Amniotic stem cell (primary cell): ENCODE measurements around the gene COL9A3.

Experiments used
- DNase-seq: peaks from one replicate; lab custom pipeline; 2025; lab: John Stamatoyannopoulos, UW

Gene COL9A3

GRCh38 chr20:62811320-62811719 lies 5.5 kb upstream of the COL9A3 start:
- no peak for DNase-seq

DNA sequence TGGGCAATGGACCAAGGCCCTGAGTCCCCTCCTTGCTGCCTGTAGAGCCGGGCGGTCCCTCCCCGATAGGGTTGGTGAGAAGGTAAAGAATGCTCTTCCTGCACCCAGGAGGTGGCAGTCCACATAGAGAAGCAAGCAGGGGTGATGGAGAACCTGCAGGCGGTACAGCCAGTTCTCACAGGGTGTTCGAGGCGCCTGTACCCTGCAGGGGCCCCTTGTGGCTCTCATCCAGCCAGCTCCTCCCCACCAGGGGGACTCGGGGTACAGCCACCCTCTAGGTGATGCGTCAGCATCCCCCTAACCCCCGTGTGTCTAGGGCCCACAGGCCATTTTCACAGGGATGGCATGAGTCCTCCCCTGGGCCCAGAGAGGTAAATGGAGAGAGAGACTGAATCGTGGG lies 5.1 kb upstream of the COL9A3 start:
- no peak for DNase-seq

DNA sequence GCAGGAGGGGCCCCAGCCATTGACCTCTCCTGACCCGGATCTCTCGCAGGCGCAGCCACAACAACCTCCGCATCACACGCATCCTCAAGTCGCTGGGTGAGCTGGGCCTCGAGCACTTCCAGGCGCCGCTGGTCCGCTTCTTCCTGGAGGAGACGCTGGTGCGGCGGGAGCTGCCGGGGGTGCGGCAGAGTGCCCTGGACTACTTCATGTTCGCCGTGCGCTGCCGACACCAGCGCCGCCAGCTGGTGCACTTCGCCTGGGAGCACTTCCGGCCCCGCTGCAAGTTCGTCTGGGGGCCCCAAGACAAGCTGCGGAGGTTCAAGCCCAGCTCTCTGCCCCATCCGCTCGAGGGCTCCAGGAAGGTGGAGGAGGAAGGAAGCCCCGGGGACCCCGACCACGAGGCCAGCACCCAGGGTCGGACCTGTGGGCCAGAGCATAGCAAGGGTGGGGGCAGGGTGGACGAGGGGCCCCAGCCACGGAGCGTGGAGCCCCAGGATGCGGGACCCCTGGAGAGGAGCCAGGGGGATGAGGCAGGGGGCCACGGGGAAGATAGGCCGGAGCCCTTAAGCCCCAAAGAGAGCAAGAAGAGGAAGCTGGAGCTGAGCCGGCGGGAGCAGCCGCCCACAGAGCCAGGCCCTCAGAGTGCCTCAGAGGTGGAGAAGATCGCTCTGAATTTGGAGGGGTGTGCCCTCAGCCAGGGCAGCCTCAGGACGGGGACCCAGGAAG lies 4.5 kb upstream of the COL9A3 start:
- DNase-seq, result no peak

DNA sequence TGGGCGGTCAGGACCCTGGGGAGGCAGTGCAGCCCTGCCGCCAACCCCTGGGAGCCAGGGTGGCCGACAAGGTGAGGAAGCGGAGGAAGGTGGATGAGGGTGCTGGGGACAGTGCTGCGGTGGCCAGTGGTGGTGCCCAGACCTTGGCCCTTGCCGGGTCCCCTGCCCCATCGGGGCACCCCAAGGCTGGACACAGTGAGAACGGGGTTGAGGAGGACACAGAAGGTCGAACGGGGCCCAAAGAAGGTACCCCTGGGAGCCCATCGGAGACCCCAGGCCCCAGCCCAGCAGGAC lies 4.0 kb upstream of the COL9A3 start:
- DNase-seq, result no peak

DNA sequence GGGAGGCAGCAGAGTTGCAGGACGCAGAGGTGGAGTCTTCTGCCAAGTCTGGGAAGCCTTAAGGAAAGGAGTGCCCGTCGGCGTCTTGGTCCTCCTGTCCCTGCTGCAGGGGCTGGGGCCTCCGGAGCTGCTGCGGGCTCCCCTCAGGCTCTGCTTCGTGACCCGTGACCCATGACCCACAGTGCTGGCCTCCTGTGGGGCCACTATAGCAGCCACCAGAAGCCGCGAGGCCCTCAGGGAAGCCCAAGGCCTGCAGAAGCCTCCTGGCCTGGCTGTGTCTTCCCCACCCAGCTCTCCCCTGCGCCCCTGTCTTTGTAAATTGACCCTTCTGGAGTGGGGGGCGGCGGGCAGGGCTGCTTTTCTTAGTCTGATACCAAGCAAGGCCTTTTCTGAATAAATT lies 3.3 kb upstream of the COL9A3 start:
- no peak for DNase-seq

DNA sequence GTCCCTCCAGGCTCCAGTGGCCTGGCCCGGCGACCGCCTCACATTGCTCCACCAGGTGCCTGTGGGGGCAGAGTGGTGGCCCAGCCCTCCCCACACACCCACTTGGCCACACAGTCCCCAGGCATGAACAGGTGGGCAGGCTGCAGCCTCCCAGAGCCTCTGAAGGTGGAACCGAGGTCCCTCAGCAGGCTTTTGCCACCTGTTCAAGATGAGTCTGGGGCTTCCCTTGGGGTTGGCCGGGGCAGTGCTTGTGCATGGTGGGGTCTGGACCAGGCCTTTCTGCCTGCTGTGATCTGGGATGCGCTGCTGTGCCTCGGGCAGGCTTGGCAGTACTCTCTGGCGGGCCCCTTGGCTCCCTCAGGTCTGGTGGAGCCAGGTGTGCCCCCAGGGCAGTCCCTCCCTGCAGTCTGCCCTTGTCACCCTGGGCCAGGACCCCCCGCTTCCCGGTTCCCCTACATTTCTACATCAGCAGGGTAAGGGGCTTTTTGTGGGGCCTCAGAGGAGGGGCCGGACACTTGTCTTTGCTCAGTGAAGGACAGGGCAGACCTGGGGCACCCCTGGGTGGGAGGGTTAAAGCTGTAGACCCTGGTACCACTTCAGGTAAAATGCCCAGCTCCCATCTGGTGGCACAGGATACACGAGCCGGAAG lies 2.7 kb upstream of the COL9A3 start:
- DNase-seq, result no peak

DNA sequence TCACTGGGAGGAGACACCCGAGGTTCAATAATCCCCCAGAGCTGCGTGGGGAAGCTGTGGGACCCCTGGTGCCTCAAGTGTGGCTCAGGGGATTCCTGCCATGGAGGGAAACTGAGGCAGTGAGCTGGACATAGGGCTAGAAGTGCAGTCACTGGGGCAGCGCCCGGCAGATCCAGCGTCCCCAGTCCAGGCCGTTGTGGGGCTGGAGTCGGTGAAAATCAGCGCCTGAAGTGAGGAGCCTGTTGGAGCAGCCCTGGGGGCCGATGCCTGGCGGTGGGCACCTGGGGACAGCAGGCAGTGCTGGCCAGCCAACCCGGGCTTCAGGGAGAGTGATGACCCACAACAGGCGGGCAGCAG lies 2.2 kb upstream of the COL9A3 start:
- DNase-seq, result no peak

DNA sequence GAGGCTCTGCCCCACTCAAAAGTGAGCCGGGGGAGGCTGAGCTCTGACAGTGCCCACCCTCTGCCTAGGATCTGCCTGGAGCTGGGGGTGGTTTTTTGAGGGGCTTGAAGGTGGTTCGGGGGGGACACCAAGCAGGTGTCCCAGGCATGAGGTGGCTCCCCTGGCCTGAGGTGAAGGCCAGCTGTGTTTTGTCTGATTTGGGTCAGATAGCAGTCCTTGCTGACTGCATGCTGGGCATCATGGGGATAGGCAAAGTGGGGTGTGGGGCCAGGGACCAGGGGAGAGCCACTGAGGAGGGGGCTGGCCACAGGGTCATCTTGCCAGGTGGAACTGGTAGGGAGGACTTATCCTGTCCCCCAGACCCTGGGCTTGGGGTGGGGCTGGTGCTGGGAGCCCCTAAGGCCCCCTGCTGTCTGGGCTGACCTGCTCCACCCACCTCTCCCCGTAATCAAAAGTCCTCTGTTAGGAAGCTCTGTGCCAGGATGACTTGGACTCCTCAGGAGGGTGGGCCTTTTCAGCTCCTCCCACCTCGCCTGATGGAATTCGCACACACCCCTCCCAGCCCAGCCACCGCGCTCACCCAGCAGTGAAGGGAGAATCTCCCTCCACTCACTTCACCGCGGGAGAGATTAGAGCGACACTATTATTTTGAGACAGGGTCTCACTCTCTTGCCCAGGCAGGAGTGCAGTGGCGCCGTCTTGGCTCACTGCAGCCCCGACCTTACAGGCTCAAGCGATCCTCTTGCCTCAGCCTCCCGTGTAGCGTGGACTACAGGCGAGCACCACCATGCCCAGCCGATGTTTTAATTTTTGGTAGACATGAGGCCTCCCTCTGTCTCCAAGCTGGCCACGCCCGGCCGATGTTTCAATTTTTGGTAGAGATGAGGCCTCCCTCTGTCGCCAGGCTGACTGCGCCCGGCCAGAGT lies 1.5 kb upstream of the COL9A3 start:
- no peak for DNase-seq

- no peak for DNase-seq
Observed at GRCh38 chr20:62816031-62816883, 593 bp upstream of the COL9A3 start.

GRCh38 chr20:62817975-62818591 lies 1.2 kb downstream of the COL9A3 start:
- no peak for DNase-seq

DNA sequence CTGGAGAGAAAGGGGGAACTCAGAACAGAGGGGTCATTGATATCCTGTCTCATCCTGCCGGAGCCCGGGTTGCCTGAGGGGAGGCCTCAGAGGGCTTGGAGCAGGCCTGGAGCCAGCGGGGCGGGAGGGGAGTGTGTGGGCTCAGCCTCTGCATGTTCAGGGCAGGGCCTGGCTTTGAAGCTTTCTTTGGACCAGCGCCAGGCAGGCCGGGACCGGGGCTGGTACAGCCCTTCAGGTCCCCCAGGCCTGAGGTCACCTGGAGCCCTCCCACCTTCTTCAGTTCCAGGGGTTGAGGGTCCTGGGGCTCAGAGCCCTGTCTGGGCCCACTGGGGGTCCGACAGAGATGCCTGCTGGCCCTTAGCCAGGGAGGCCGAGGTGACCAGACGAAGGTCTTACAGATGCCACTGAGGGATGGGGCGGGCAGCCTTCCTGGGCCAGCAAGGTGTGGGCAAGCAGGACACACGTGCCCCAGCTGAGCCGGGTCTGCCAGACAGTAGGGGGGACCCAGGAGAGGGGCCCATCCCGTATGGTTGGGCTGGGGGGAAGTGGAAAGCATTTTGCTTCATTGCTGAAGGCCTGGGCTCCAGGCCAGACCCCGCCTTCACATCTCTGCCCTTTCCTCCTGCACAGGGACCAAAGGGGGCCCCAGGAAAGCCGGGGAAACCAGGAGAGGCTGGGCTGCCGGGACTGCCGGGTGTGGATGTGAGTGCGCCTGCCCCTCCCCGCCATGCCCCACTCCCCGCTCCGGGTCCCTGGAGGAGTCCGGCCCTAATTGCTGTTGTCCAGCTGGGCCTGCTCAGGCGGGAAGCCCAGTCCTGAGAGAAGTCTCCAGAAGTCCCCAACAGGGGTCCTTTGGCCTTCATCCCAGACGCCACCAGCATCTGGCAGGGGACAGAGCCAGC lies 2.0 kb downstream of the COL9A3 start:
- DNase-seq, result no peak

DNA sequence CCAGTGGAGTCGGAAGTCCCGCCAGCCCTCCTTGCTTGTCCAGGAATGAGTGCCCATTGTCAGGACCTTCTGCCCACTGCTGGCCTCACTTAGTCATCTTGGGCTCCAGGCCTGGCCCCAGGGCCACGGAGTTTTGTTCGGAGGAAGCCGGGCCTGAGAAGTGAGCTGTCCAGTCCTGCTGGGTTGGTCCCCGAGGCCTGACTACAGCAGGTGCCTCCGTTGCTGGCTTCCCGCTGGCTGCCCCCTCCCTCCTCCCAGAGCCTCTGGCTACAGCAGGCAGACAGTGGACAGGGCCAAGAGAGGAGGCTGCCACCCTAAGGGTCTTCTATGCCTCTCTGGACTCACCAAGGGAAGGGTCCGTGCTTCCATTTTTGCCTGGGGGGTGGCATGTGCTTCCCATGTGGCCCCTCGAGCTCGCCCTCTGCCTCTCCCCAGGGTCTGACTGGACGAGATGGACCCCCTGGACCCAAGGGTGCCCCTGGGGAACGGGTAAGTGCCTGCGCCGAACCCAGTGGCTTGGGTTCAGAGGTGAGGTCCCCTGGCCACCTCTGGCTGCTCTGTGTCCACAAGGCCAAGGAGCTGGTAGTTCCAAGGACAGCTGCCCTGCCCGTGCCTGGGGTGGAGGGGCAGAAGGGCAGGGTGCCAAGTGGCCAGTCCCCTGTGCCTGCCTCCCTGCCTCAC lies 2.8 kb downstream of the COL9A3 start:
- DNase-seq, result no peak

- no peak for DNase-seq
Observed at GRCh38 chr20:62820208-62820961, 3.5 kb downstream of the COL9A3 start.

DNA sequence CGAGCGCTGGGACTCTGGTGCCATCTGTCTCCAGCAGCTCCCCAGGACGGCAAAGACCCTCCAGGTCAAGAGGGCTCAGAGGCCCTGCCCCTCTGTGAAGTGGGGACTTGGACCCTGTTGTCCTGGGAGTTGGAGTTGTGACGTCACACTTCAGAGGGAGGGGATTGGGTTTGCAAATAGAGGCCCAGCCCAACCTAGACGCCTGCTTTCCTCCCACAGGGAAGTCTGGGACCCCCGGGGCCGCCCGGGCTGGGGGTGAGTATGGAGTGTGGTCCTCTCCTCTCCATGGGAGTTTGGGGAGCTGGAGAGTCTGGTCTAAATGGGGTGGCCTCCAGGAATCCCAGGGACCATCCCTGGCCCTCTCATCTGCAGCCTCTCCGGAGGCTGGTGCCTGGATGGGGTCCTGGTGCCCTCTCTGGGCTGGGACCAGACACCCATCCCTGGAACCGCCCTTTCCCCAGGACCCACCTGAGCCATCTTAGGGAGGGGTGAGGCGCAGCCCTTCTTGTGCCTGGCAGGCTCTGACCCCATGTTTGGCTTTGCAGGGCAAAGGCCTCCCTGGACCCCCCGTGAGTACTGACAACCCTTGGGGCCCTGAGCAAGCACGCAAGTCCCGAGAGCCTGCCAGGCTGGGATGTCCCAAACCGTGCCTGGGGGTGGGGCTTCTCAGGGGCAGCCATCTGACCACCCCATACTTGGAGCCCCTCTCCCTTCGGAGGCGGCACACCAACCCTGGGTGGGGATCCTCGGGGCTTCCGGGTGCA lies 4.3 kb downstream of the COL9A3 start:
- DNase-seq, result no peak

DNA sequence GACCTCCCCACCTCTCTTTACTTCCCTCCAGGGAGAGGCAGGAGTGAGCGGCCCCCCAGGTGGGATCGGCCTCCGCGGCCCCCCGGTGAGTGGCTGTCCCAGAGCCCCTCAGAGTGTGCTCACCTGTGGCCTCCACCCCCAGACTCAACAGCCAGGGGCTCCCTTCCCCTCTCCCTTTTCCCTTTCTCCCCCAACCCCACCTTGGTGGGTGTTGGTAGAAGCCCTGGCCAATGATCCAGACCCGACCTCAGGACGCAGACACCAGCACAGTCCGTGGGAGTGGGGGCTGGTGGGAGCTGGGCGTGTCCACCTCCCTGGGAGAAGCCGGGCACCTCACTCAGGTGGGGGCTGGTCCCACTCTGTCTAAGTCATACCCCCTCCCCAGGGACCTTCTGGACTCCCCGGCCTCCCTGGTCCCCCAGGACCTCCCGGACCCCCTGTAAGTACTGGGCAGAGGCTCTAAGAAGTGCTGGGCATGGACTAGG lies 4.9 kb downstream of the COL9A3 start:
- no peak for DNase-seq

DNA sequence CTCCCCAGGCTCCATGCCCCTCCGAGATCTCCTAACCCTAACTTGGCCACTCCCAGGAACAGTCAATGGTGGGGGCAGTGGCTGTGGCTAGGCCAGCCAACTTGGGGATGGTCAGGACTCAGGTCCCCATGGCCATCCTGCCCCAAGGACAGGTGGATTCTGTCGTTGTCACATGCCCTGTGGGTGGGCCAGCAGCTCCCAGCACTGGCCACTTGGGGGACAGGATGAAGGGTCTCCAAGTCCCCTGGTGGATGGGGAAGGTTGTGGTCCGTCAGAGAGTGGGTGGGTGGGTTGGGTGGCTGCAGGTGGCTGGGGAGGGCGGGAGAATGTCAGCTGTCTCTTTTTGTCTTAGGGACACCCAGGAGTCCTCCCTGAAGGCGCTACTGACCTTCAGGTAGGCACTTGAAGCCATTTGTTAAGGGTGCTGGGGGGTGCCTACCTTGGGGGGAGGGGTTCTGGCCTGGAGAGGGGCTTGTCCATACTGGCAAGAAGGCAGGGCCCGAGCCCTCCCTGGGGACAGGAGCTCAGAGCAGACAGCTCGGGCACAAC lies 5.5 kb downstream of the COL9A3 start:
- DNase-seq, result no peak

DNA sequence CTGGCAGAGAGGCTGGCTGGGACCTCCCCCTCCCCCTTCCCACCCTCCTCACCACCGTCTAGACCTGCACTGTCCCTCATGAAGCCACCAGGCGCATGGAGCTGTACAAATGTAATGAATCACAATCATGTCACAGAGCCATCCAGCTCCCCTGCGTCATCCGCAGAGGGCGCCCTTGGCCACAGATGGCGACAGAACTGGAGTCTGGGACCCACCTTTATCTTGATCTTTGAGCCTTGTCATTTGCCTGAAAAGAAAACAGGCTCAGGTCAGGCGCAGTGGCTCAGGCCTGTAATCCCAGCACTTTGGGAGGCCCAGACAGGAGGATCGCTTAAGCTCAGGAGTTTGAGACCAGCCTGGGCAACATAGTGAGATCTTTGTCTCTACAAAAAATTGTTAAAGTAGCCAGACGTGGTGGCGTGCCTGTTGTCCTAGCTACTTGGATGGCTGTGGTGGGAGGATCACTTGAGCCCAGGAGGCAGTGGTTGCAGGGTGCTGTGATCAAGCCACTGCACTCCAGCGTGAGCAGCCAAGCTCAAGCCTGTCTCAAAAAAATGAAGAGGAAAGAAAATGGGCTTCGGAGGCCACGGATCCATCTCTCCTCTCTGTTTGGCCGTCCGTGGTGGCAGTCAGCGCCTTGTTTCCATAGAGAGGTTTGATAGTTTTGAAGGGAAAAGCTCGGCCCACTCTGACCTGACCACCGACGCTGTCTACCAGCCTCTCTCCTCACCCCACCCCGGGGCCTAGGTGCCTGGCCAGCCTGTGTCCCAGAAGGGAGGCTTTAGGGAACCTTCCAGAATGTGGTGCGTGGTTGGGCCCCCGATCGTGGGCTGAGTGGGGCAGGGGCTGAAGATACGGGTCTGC lies 6.2 kb downstream of the COL9A3 start:
- DNase-seq, result no peak
